ENCODE measurements around the gene DYSF. TPM values are rescaled to one million over a fixed set of nuclear protein-coding genes. Genes with fewer than 3 reads are reported as not detected.

Gene DYSF
- polyA plus RNA-seq, 6 donors from 2014 or later = 0.09 to 3.2 TPM; not detected in 4

GRCh38 chr2:71446505-71446904 is 6.9 kb upstream of the DYSF start:
- ATAC-seq (ENCODE audit: low read depth in 2 of 2) (no peak), DNase-seq (no peak)
- Mint-ChIP-seq H3K4me3 (no peak overlapping the region), H3K27ac (no peak overlapping the region), H3K36me3 (peaks cover 0 to 3% of the 10 kb centered on the region in 2 donors), H3K9me3 (no peaks in the 10 kb centered on the region), H3K4me1 (no peaks in the 10 kb centered on the region), H3K27me3 (peaks cover 4 to 6% (median 6%) of the 10 kb centered on the region in 3 donors)

- H3K4me3 Mint-ChIP-seq = no peak overlapping the region
- no peak for ATAC-seq (ENCODE audit: low read depth in 2 of 2)
- H3K27ac Mint-ChIP-seq = no peak overlapping the region
- H3K36me3 Mint-ChIP-seq = peaks cover 0 to 3% of the 10 kb centered on the region in 2 donors
- DNase-seq = no peak
- peaks cover 16 to 32% (median 25%) of the 10 kb centered on the region in 3 donors for H3K27me3 Mint-ChIP-seq
- peaks cover 7 to 14% (median 8%) of the 10 kb centered on the region in 3 donors for H3K4me1 Mint-ChIP-seq
- no peaks in the 10 kb centered on the region for H3K9me3 Mint-ChIP-seq
Measured at GRCh38 chr2:71449343-71449742, 4.0 kb upstream of the DYSF start.

- peaks cover 13 to 19% (median 18%) of the 10 kb centered on the region in 3 donors for H3K4me1 Mint-ChIP-seq
- no peaks in the 10 kb centered on the region for H3K9me3 Mint-ChIP-seq
- DNase-seq (no peak), ATAC-seq (ENCODE audit: low read depth in 2 of 2) (no peak)
- peaks cover 0 to 18% of the 10 kb centered on the region in 2 donors for H3K36me3 Mint-ChIP-seq
- H3K27ac Mint-ChIP-seq = no peak overlapping the region
- H3K4me3 Mint-ChIP-seq = peak overlapping the region in 1 of 8 donors; percentile 65
- H3K27me3 Mint-ChIP-seq = peaks cover 40 to 56% (median 41%) of the 10 kb centered on the region in 3 donors
Measured at GRCh38 chr2:71451705-71452104, 1.7 kb upstream of the DYSF start.

- H3K27me3 Mint-ChIP-seq = peaks cover 41 to 62% (median 48%) of the 10 kb centered on the region in 3 donors
- H3K36me3 Mint-ChIP-seq = peaks cover 0 to 18% of the 10 kb centered on the region in 2 donors
- H3K27ac Mint-ChIP-seq = no peak overlapping the region
- ATAC-seq (ENCODE audit: low read depth in 2 of 2) = peak; percentile 43 to 57
- DNase-seq = no peak
- H3K4me1 Mint-ChIP-seq = peaks cover 13 to 19% (median 18%) of the 10 kb centered on the region in 3 donors
- peak overlapping the region in 3 of 8 donors; percentile 28 to 69 (median 59) for H3K4me3 Mint-ChIP-seq
- H3K9me3 Mint-ChIP-seq = no peaks in the 10 kb centered on the region
Measured at GRCh38 chr2:71452565-71452964, 796 bp upstream of the DYSF start.

- Mint-ChIP-seq H3K4me1 (peaks cover 13 to 19% (median 18%) of the 10 kb centered on the region in 3 donors), H3K4me3 (peak overlapping the region in 5 of 8 donors; percentile 27 to 78 (median 57)), H3K36me3 (peaks cover 0 to 18% of the 10 kb centered on the region in 2 donors), H3K27me3 (peaks cover 41 to 74% (median 52%) of the 10 kb centered on the region in 3 donors), H3K9me3 (no peaks in the 10 kb centered on the region), H3K27ac (peak overlapping the region in 1 of 6 donors; percentile 69)
- ATAC-seq (ENCODE audit: low read depth in 2 of 2) (no peak), DNase-seq (no peak)
Measured at GRCh38 chr2:71454221-71455010, 1.1 kb downstream of the DYSF start.

GRCh38 chr2:71455011-71455740 is 1.8 kb downstream of the DYSF start:
- peaks cover 44 to 74% (median 54%) of the 10 kb centered on the region in 3 donors for H3K27me3 Mint-ChIP-seq
- peak overlapping the region in 1 of 8 donors; percentile 69 for H3K4me3 Mint-ChIP-seq
- peaks cover 13 to 19% (median 18%) of the 10 kb centered on the region in 3 donors for H3K4me1 Mint-ChIP-seq

GRCh38 chr2:71455741-71456569 is 2.6 kb downstream of the DYSF start:
- peak overlapping the region in 1 of 6 donors; percentile 4 for H3K27ac Mint-ChIP-seq
- peaks cover 47 to 75% (median 59%) of the 10 kb centered on the region in 3 donors for H3K27me3 Mint-ChIP-seq
- H3K9me3 Mint-ChIP-seq = peaks cover 0 to under 1% (median 0%) of the 10 kb centered on the region in 7 donors
- peaks cover 0 to 18% of the 10 kb centered on the region in 2 donors for H3K36me3 Mint-ChIP-seq
- H3K4me1 Mint-ChIP-seq = peaks cover 13 to 19% (median 18%) of the 10 kb centered on the region in 3 donors
- peak overlapping the region in 3 of 8 donors; percentile 21 to 71 (median 55) for H3K4me3 Mint-ChIP-seq
- ATAC-seq (ENCODE audit: low read depth in 2 of 2) (no peak), DNase-seq (no peak)

More at GRCh38 chr2:71455011-71455740, 1.8 kb downstream of the DYSF start:
- Mint-ChIP-seq H3K27ac (peak overlapping the region in 1 of 6 donors; percentile 69), H3K9me3 (no peaks in the 10 kb centered on the region), H3K36me3 (peaks cover 0 to 18% of the 10 kb centered on the region in 2 donors)
- ATAC-seq (ENCODE audit: low read depth in 2 of 2) (no peak), DNase-seq (no peak)

GRCh38 chr2:71456617-71457016 is 3.3 kb downstream of the DYSF start:
- H3K27me3 Mint-ChIP-seq = peaks cover 40 to 74% (median 61%) of the 10 kb centered on the region in 3 donors
- H3K4me3 Mint-ChIP-seq = no peak overlapping the region
- H3K36me3 Mint-ChIP-seq = peaks cover 0 to 18% of the 10 kb centered on the region in 2 donors
- peaks cover 13 to 19% (median 18%) of the 10 kb centered on the region in 3 donors for H3K4me1 Mint-ChIP-seq
- ATAC-seq (ENCODE audit: low read depth in 2 of 2) (no peak), DNase-seq (no peak)
- H3K9me3 Mint-ChIP-seq = peaks cover 0 to 6% (median 2%) of the 10 kb centered on the region in 7 donors
- H3K27ac Mint-ChIP-seq = no peak overlapping the region

- Mint-ChIP-seq H3K36me3 (peaks cover 0 to 18% of the 10 kb centered on the region in 2 donors), H3K4me1 (peaks cover 11 to 18% (median 16%) of the 10 kb centered on the region in 3 donors), H3K27me3 (peaks cover 33 to 67% (median 53%) of the 10 kb centered on the region in 3 donors), H3K27ac (peak overlapping the region in 2 of 6 donors; percentile 5 to 73), H3K9me3 (peaks cover 0 to 6% (median 2%) of the 10 kb centered on the region in 7 donors), H3K4me3 (no peak overlapping the region)
- ATAC-seq (ENCODE audit: low read depth in 2 of 2) (no peak), DNase-seq (no peak)
Measured at GRCh38 chr2:71457123-71457915, 4.0 kb downstream of the DYSF start.

GRCh38 chr2:71457923-71458322 is 4.6 kb downstream of the DYSF start:
- DNase-seq = no peak
- Mint-ChIP-seq H3K27me3 (peaks cover 27 to 62% (median 52%) of the 10 kb centered on the region in 3 donors), H3K27ac (peak overlapping the region in 1 of 6 donors; percentile 5), H3K4me3 (no peak overlapping the region), H3K36me3 (peaks cover 0 to 18% of the 10 kb centered on the region in 2 donors), H3K4me1 (peaks cover 6 to 14% (median 10%) of the 10 kb centered on the region in 3 donors), H3K9me3 (peaks cover 0 to 9% (median 2%) of the 10 kb centered on the region in 7 donors)
- ATAC-seq (ENCODE audit: low read depth in 2 of 2) = no peak

- H3K27ac Mint-ChIP-seq = no peak overlapping the region
- peaks cover 0 to 11% (median 4%) of the 10 kb centered on the region in 7 donors for H3K9me3 Mint-ChIP-seq
- H3K4me1 Mint-ChIP-seq = peaks cover 5 to 14% (median 6%) of the 10 kb centered on the region in 3 donors
- H3K27me3 Mint-ChIP-seq = peaks cover 23 to 57% (median 52%) of the 10 kb centered on the region in 3 donors
- no peak for ATAC-seq (ENCODE audit: low read depth in 2 of 2)
- DNase-seq = no peak
- peaks cover 0 to 18% of the 10 kb centered on the region in 2 donors for H3K36me3 Mint-ChIP-seq
- H3K4me3 Mint-ChIP-seq = no peak overlapping the region
Measured at GRCh38 chr2:71458413-71459083, 5.2 kb downstream of the DYSF start.

Data from naive B cell (primary cell).